ENCODE results near the gene PKNOX2.

The PKNOX2 gene

DNA sequence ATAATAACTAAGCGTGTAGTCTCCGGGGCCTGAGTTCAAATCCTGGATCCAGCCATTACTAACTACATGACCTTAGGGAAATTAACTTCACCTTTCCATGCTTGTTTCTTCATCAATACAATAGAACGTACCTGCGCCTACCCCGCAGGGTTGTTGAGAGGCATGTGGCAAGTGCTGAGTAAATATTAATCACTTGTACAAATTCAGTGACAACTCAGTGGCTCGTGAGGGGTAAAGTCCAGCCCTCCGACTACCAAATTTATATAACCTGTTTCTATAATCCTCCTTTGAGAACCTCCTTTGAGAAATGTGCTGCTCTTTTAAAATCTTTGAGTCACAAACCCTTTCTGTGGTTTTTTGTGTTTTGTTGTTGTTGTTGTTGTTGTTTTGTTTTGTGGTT, 281.7 kb downstream of the PKNOX2 start:
- DNase-seq (ENCODE audit: low spot score): no peak

- DNase-seq (ENCODE audit: low spot score): no peak
Measured at GRCh38 chr11:125447721-125448120, 283.2 kb downstream of the PKNOX2 start.

DNA sequence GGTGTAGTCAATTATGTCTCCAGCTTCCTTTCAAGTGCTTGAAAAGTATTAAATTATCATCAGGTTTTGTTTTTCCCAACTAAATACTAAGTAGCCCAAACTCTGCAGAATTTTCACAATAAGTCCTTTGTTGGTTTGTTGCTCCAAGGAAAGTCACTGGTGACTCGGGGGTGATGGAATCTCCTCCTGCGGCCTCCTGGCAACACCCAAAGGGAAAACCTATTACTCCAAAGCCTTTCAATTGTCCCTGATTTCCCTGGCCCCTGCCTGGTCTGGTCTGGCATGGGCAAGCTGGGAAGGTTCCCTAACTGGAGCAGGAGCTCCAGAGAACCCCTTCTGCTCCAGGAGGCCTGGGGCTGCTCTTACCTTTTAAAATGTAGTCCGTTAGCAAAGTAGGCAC, 283.6 kb downstream of the PKNOX2 start:
- peak; percentile 77 for DNase-seq (ENCODE audit: low spot score)

DNA sequence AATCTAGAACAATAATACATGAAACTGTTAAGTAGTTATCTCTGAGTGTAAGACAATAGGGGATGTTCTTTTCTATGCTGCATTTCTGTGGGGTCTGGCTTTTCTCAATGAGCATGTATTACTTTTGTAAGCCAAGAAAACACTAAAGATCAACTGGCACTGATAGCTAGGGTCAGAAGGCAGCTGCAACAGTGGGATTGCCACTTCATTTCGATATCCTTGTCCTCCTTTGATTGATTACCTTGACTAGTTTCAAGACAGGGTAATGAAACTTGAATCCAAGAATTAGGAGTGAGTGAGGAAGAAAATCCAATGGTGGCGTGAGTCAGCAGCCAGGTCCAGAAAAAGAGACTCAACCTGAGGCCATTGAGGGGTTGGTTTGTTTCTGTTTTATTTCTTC, 285.0 kb downstream of the PKNOX2 start:
- DNase-seq (ENCODE audit: low spot score): no peak

DNA sequence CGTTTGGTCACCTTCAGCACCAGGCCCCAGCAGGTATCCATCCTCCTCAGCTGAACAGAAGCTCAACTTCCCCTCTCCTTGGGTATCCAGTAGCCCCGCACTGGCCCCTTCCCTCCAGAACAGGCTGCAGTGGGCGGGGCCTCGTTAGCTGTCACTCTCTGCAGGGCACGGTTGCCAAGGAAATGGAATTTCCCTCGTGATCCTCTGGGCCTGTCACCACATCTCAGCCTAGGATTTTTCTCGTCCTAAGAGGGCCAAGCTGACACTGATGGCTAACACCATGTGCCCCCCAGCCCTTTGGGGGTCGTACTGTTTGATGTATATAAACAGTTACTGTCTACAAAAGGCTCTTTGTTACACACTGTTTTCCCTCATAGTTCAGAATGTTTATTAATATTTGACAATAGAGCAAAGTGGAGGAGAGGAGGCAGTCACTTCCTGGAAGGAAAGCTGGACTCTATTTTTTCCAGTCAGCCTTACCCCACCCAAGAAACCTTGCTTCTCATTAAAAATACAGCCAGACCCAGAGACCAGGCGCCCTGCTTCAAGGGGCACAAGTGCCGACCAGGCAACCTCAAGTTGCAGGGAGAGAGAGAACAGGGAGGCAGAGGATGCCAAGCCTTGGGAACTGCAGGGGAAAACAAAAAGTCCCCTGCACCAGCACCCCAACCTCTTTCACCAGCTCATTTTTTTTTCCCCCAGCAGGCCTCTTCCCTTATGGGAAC, 287.0 kb downstream of the PKNOX2 start:
- DNase-seq (ENCODE audit: low spot score): peak; percentile 43

GRCh38 chr11:125452125-125452470, 287.5 kb downstream of the PKNOX2 start:
- no peak for DNase-seq (ENCODE audit: low spot score)

DNA sequence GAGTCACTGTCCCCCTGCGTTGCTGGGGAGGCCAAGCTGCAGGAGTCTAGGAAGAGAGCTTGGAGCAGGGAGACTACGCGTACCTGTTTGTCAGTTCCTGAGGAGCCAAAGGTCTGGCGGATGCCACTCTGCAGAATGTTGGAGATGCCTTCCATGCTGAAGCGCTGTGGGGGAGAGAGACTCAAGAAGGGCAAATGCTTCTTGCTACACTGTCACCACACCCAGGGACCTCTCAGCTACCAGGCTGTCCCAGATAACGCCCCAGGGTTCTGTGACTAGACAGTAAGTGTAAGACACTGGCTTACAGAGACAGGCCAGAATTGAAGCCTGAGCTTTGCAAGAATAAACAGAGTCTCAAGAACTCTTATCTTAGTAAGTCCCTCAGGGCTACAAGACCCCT, 289.5 kb downstream of the PKNOX2 start:
- DNase-seq (ENCODE audit: low spot score): no peak

DNA sequence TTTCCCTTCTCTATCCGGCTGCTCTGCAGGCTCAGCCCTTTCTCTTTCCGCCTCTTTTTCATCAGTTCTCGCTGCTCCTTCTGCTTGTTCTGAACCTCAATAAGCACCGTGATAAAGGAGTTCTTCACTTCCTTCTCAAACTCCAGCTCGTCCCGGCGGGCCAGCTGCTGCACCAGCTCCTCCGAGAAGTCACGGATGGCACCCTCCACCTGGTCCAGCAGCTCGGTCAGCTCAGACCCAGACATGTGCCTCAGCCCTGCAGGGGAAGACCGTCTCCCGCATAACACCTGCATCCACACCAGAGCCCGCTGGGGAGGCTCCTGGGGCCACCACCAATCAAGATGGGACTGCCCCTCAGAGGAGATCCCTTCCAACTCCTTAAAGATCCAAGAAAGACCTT, 291.3 kb downstream of the PKNOX2 start:
- DNase-seq (ENCODE audit: low spot score): no peak

DNA sequence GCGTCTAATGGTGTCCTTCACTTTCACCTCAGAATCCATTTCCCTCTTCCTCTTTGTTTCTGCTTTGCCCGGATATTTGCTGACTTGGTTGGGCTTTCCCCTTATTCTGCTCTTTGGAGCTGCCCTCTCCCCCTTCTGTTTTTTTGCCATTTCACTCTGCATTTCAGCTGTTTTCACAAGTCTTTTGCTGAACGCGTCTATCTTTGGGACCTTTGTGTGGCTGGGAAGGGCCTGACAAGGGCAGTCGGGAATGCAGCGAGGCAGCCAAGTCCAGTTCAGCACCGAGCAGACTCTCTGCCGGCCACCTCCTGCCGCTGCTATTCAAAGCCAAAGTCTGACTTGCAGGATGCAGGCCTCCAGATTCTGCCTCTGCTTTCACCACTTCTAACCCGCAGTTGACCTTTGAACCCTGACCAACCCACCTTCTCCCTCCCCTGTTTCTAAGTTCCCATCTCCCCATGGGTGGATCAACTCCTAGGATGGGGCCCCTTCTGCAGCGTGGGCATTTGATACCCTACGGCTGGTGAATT, 293.3 kb downstream of the PKNOX2 start:
- peak; percentile 95 for DNase-seq (ENCODE audit: low spot score)

DNA sequence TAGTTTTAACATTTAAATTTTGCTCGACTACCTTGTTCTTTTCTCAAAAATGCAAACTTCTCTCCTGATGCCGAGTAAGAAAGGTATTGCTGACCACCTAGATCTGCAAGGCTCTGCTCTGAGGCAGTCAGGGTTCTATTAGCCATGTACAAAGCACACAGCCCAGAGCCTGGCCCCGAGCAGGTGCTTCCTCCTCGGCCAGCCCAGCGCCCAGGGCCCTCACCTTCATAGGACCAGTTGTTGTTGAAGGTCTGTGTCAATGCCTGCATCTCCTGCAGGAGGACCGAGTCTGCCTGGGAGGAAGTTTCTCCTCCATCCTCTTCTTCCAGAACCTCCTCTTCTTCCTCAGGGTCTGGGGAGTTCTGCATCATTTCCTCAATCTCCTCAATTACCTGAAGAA, 295.7 kb downstream of the PKNOX2 start:
- DNase-seq (ENCODE audit: low spot score): no peak

DNA sequence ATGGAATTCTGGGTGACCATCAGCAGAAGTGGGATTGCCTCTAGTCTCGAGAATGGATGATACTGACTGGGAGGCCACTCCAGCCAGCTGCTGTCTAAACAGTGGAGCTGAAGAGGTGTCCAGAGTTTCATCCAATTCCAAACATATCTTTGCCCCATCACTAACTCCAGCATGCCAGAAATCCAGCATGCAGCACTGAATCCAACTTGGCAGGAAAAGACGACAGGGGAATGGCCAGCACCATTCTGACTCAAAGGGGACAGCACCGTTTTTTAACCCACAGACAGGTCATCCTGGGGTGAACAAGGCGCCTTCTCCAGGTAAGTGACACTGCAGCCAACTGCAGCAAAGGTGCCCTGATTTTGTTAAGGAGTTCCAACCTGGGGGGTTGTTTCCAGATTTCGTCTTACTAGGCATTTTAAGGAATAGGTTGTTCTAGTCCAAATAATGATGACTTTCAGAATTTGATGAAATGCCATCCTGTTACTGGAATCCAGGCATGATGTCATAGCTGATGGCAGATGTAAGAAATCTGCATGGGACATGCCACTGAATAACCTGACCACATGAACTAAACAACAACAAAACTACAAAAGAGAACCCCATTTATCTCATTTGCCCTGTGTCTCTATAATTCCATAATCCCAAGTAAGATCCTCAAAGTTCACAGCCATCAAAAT, 299.2 kb downstream of the PKNOX2 start:
- no peak for DNase-seq (ENCODE audit: low spot score)

GRCh38 chr11:125464270-125464662, 299.7 kb downstream of the PKNOX2 start:
- DNase-seq (ENCODE audit: low spot score): no peak

DNA sequence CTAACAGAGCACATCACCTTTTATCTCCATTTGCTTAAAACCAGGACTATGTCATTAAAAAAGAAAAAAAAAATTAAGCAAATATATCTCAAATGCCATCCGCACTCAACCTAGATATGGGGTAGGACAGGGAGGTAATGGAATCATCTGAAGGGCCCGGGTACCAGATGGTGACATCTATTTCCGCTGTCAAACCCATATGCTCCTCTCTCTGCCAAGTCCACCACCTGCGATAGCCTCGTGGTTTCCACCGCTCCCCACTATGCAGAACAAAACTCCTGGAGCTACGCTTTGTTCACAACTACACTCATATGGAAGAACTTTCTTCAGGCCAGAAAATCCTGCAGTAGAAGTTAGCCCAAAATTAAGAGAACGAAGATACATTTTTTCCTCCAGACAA, 300.1 kb downstream of the PKNOX2 start:
- no peak for DNase-seq (ENCODE audit: low spot score)

DNA sequence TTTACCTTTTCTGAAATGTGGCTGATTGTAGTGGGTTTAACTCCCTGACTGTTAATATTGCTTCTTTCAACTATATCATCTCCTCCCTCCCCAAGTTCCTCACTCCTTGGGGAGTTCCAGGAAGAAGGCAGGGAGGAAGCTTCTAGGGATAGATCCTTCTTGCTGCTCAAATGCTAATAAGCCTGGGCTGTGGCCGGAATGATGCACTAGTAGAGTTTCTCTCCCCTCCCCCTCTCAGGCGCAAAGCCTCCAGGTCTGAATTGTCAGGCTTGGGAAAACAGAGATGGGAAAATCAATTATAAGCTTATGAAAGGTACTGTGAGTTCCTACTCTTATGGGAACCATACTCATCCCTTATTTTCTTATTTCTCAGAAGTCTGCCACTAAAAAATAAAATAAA, 300.7 kb downstream of the PKNOX2 start:
- no peak for DNase-seq (ENCODE audit: low spot score)

- no peak for DNase-seq (ENCODE audit: low spot score)
Measured at GRCh38 chr11:125465701-125466100, 301.1 kb downstream of the PKNOX2 start.

DNA sequence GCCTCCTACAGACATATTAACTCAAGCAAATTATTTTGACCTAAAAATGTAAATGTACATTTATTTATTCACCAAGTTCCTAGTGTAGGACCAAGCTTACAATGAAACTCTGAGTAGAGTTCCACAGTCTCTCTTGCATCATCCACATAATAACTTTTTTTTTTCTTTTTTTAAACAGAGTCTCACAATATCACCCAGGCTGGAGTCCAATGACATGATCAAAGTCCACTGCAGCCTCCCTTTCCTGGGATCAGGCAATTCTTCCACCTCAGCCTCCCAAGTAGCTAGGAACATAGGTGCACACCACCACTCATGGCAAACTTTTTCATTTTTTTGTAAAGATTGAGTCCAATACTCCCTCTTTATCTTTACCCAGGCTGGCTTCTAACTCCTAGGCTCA, 303.5 kb downstream of the PKNOX2 start:
- no peak for DNase-seq (ENCODE audit: low spot score)

- DNase-seq (ENCODE audit: low spot score): no peak
Measured at GRCh38 chr11:125468852-125469251, 304.3 kb downstream of the PKNOX2 start.

DNA sequence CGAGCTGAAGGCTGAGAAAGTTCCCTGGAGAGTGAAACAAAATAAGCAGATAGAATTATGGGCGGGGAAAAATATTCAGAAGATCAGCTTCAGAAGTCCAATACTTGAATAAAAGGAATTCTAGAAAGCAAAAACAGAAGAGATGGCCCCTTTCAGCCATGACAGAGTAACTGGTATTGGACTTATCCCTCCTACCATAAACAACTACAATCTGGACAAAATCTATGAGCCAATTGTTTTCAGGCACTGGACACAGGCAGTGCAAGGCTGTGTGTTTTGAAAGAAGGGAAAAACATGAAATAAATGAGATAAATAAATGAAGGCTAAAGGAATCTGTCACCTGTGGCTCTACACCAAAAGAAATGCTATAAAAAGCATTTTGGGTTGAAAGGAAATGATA, 305.8 kb downstream of the PKNOX2 start:
- DNase-seq (ENCODE audit: low spot score): no peak

GRCh38 chr11:125476721-125477120, 312.2 kb downstream of the PKNOX2 start:
- no peak for DNase-seq (ENCODE audit: low spot score)

DNA sequence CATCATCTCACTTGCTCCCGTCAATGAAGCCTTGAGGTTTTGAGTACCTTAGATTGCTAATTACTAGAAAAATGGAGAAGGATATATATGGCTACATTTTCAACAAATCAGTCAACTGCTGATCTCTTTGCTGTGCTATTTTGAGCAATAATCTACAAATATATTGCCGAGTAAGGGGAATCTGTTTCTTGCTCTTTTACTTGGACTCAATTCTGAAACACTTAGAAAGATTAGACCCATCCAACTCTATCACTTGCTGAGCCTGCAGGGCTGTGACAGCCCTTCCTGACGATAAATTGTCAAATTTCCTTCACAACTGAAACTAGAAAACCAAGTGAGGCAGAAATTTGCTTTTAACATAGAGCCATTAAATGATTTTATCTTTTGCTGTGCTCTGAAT, 314.6 kb downstream of the PKNOX2 start:
- DNase-seq (ENCODE audit: low spot score): no peak

- no peak for DNase-seq (ENCODE audit: low spot score)
Measured at GRCh38 chr11:125481531-125481930, 317.0 kb downstream of the PKNOX2 start.

All from AG20443 (cell line).